Kidney capillary endothelial cell (primary cell): ENCODE measurements around the gene SYTL4.

Experiments used
- DNase-seq: peaks from one replicate; pipeline ENCODE4 v3.0.0-alpha.2; 2018; ENCODE audit warnings: low spot score

SYTL4 gene

GRCh38 chrX:100695302-100695701, 36.6 kb downstream of the SYTL4 start:
- no peak for DNase-seq

- no peak for DNase-seq
These were observed 44.4 kb downstream of the SYTL4 start for GRCh38 chrX:100687546-100687945.

- DNase-seq: no peak
These were observed 44.8 kb downstream of the SYTL4 start for GRCh38 chrX:100687128-100687527.

- DNase-seq: no peak
These were observed 46.0 kb downstream of the SYTL4 start for GRCh38 chrX:100685997-100686305.

GRCh38 chrX:100685284-100685996, 46.5 kb downstream of the SYTL4 start:
- DNase-seq: peak; percentile 78

- DNase-seq: no peak
These were observed 49.0 kb downstream of the SYTL4 start for GRCh38 chrX:100682939-100683338.

GRCh38 chrX:100681599-100681998, 50.3 kb downstream of the SYTL4 start:
- no peak for DNase-seq

GRCh38 chrX:100680756-100681155, 51.2 kb downstream of the SYTL4 start:
- DNase-seq: no peak

- DNase-seq: no peak
These were observed 54.2 kb downstream of the SYTL4 start for GRCh38 chrX:100677611-100678181.

GRCh38 chrX:100674705-100675104, 57.2 kb downstream of the SYTL4 start:
- DNase-seq: no peak

GRCh38 chrX:100673397-100673953, 58.4 kb downstream of the SYTL4 start:
- DNase-seq: peak; percentile 59

GRCh38 chrX:100672966-100673365, 59.0 kb downstream of the SYTL4 start:
- no peak for DNase-seq

- DNase-seq: no peak
These were observed 68.3 kb downstream of the SYTL4 start for GRCh38 chrX:100663642-100664041.

- no peak for DNase-seq
These were observed 69.1 kb downstream of the SYTL4 start for GRCh38 chrX:100662796-100663195.

GRCh38 chrX:100662170-100662569, 69.8 kb downstream of the SYTL4 start:
- no peak for DNase-seq

- DNase-seq: no peak
These were observed 72.3 kb downstream of the SYTL4 start for GRCh38 chrX:100659431-100660137.

GRCh38 chrX:100658941-100659381, 73.0 kb downstream of the SYTL4 start:
- DNase-seq: no peak

GRCh38 chrX:100654261-100654660, 77.7 kb downstream of the SYTL4 start:
- no peak for DNase-seq

GRCh38 chrX:100652266-100652665, 79.7 kb downstream of the SYTL4 start:
- no peak for DNase-seq

- DNase-seq: no peak
These were observed 81.1 kb downstream of the SYTL4 start for GRCh38 chrX:100650841-100651240.

- peak; percentile 73 for DNase-seq
These were observed 82.2 kb downstream of the SYTL4 start for GRCh38 chrX:100649550-100650356.
